ENCODE data around the gene ARL5C. TPM values are rescaled to one million over a fixed set of nuclear protein-coding genes. Genes with fewer than 3 reads are reported as not detected.

ARL5C gene
- total RNA-seq, 6 experiments from 2014 or later = not detected

- intact Hi-C loops (cut with DNase I) = loop anchor here (5.0 to 10.0 kb wide), 3 partner anchors 166 to 276 kb away; partner anchors contain the start of gene LASP1 (in 1 of the 2)
- Histone ChIP-seq H3K4me3 (no peak overlapping the region), H3K9me3 (no peaks in the 10 kb centered on the region), H3K36me3 (no peaks in the 10 kb centered on the region), H3K27me3 (peaks cover 0 to 3% of the 10 kb centered on the region in 2 donors), H3K27ac (no peak overlapping the region), H3K4me1 (peaks cover 0 to 11% (median 2%) of the 10 kb centered on the region in 4 donors)
- ATAC-seq = no peak
- TF ChIP-seq, protein P1, sequence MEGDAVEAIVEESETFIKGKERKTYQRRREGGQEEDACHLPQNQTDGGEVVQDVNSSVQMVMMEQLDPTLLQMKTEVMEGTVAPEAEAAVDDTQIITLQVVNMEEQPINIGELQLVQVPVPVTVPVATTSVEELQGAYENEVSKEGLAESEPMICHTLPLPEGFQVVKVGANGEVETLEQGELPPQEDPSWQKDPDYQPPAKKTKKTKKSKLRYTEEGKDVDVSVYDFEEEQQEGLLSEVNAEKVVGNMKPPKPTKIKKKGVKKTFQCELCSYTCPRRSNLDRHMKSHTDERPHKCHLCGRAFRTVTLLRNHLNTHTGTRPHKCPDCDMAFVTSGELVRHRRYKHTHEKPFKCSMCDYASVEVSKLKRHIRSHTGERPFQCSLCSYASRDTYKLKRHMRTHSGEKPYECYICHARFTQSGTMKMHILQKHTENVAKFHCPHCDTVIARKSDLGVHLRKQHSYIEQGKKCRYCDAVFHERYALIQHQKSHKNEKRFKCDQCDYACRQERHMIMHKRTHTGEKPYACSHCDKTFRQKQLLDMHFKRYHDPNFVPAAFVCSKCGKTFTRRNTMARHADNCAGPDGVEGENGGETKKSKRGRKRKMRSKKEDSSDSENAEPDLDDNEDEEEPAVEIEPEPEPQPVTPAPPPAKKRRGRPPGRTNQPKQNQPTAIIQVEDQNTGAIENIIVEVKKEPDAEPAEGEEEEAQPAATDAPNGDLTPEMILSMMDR (IDR thresholded peaks at IDR 0.05) = no peak
- no peak for TF ChIP-seq POLR2A (IDR thresholded peaks at IDR 0.05)
- DNase-seq = no peak
- 40% methylated on average over 1 of the region's 5 CpGs for WGBS (ENCODE audit: insufficient coverage, low coverage, low lambda C conversion rate, missing lambda C conversion rate)
Measured at GRCh38 chr17:39150795-39151149, 15.2 kb downstream of the ARL5C start.

GRCh38 chr17:39150104-39150634, 15.8 kb downstream of the ARL5C start:
- H3K27me3 ChIP-seq = peaks cover 0 to 3% of the 10 kb centered on the region in 2 donors
- WGBS (ENCODE audit: insufficient coverage, low coverage, low lambda C conversion rate, missing lambda C conversion rate) = 19% methylated on average over 2 of the region's 5 CpGs

DNA sequence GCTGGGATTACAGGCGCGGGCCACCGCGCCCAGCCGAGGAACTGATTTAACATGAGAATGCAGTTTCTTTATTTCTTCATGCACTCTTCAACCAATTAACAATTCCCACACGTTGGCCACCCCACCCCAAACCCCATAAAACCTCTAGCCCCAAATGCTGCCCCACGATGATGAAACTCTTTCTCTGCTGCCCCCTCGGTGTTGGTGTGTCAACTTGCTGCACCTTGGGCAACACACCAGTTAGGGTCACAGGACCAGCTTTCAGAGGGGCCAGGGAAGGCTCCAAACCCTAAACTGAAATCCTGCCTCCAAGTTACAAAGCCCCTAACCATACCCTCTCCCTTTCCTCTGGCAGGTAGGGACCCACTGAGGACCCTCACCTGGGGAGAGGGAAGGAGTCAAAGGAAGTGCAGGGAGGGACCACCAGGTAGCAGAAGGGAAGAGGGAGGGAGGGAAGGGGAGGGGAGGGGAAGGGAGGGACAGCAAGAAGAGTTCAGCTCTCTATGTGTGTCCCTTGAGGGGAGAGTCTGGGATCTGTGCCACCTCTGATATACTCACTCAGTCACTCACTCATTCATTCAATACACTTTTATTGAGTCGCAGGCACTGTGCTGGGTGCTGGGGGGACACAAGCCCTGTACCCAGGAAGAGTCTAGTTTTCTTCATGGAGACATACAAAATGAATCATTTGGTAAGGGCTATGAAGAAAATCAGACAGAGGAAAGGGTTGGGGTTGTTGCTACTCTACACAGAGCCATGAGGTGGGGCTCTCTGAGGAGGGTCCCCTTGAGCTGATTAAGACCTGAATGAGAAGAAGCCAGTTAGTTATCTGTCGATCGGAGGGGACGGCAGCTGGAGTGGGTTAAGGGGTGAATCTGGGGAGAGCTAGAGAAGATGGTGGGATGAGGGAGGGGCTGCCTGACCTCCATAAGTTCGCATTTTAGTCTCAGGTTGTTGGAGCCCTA, 18.5 kb downstream of the ARL5C start:
- intact Hi-C loops (cut with DNase I) = loop anchor here in 1 of 2 donors (5.0 kb wide), 1 partner anchor 75 kb away; no protein-coding TSS in a partner anchor
- 35% methylated on average over 10 of the region's 13 CpGs for WGBS (ENCODE audit: insufficient coverage, low coverage, low lambda C conversion rate, missing lambda C conversion rate)
- Histone ChIP-seq H3K4me3 (no peak overlapping the region), H3K36me3 (no peaks in the 10 kb centered on the region), H3K4me1 (peaks cover 0 to 6% (median 0%) of the 10 kb centered on the region in 4 donors), H3K27me3 (peaks cover 0 to 3% of the 10 kb centered on the region in 2 donors), H3K9me3 (no peaks in the 10 kb centered on the region), H3K27ac (no peak overlapping the region)
- TF ChIP-seq, protein P1 (IDR thresholded peaks at IDR 0.05) = no peak
- TF ChIP-seq POLR2A (IDR thresholded peaks at IDR 0.05) = no peak
- no peak for ATAC-seq
- DNase-seq = no peak

More at GRCh38 chr17:39150104-39150634, 15.8 kb downstream of the ARL5C start:
- H3K4me3 ChIP-seq = no peak overlapping the region
- intact Hi-C loops (cut with DNase I) = loop anchor here (5.0 to 10.0 kb wide), 3 partner anchors 165 to 275 kb away; partner anchors contain the start of gene LASP1 (in 1 of the 2)
- ATAC-seq = no peak
- H3K27ac ChIP-seq = no peak overlapping the region
- no peak for DNase-seq
- H3K36me3 ChIP-seq = no peaks in the 10 kb centered on the region
- TF ChIP-seq POLR2A (IDR thresholded peaks at IDR 0.05) = no peak
- TF ChIP-seq, protein P1 (IDR thresholded peaks at IDR 0.05) = no peak
- peaks cover 0 to 11% (median 2%) of the 10 kb centered on the region in 4 donors for H3K4me1 ChIP-seq
- H3K9me3 ChIP-seq = no peaks in the 10 kb centered on the region

GRCh38 chr17:39146273-39146672, 19.7 kb downstream of the ARL5C start:
- H3K27me3 ChIP-seq = no peaks in the 10 kb centered on the region
- WGBS (ENCODE audit: insufficient coverage, low coverage, low lambda C conversion rate, missing lambda C conversion rate) = 87% methylated on average over 3 of the region's 3 CpGs
- no peaks in the 10 kb centered on the region for H3K36me3 ChIP-seq
- no peaks in the 10 kb centered on the region for H3K4me1 ChIP-seq
- no peak for DNase-seq
- intact Hi-C loops (cut with DNase I) = loop anchor here in 1 of 2 donors (5.0 kb wide), 1 partner anchor 74 kb away; no protein-coding TSS in a partner anchor
- TF ChIP-seq, protein P1 (IDR thresholded peaks at IDR 0.05) = no peak
- TF ChIP-seq POLR2A (IDR thresholded peaks at IDR 0.05) = no peak
- no peak overlapping the region for H3K27ac ChIP-seq
- no peaks in the 10 kb centered on the region for H3K9me3 ChIP-seq
- no peak overlapping the region for H3K4me3 ChIP-seq
- ATAC-seq = no peak
